DMS53 (cell line): Measurements from ENCODE around the gene L3MBTL2.
"Not testable (repeated sequence)": the region's sequence is repeated elsewhere in the genome, so short reads cannot be mapped to it uniquely, and the experiment has no call there.

Experiments used
- DNase-seq: peaks from one replicate; lab custom pipeline; 2025; lab: John Stamatoyannopoulos, UW

The L3MBTL2 gene

DNA sequence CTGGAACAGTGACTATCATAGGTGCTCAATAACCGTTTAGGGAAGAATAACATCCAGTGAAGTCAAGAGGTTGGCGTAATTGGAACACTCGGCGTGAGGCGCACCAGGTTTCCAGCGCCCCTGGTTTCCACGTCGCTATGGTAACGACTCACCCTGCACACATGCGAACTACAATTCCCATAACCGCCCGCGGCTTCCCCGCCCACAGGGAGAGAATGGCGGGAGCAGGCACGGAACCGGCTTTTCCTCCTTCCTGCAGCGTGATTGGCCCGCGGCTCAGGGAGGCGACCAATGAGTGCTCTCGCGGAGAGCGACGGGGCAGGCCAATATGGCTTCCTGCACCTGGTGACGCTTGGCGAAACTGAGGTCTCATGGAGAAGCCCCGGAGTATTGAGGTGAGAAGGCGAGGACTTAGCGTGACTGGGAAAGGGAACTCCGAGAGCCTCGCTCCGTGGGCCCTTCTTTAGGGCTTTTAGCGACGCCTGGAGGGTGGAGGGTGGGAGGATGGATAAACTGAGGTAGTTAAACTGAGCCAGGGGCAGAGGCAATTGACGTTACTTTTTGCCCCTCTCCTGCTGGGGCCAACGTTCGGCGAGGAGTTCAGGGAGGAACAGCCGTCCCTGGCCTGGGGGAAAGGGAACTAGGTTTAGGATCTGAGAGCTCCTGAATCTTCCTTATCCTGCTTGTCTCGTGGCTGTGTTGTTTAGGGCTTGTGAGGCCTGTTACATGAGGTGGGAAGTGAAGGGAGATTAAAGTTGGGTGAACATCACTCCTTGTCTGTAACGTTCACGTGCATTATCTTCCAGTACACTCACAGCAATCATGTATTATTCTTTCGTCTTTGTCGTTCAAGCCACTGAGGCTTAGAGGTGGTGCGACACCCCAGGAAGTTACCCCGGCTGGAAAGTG is at the start of gene L3MBTL2:
Gene L3MBTL2, plus strand, starts transcription at position 321 of the 909 bp plus-strand sequence. Its CDS starts 51 bp downstream, at position 372.
- DNase-seq = peak; percentile 98

- no peak for DNase-seq
Observed at GRCh38 chr22:41157083-41157482, 48.0 kb upstream of the L3MBTL2 start.

GRCh38 chr22:41169157-41169556 is 36.0 kb upstream of the L3MBTL2 start:
- DNase-seq = no peak

DNA sequence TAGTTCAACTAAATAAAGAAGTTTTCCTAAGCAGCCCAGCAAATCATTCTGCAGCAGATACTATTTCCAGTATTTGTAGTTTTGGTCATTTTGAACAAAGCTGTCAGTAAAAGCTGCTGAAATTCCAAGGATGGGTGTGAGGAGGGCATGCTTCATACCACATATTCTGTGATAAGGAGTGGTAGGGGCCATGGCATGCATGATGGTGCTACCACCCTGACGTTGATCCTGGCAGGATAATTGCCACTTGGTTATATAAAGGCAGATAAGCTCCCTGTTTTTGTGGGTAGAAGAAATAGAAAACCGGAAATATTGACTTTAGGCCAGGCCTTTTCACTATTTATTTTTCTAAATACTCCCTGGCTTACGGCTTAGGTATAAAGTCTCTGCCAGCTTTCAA is 33.1 kb upstream of the L3MBTL2 start:
- DNase-seq = no peak

- no peak for DNase-seq
Observed at GRCh38 chr22:41175546-41175945, 29.6 kb upstream of the L3MBTL2 start.

DNA sequence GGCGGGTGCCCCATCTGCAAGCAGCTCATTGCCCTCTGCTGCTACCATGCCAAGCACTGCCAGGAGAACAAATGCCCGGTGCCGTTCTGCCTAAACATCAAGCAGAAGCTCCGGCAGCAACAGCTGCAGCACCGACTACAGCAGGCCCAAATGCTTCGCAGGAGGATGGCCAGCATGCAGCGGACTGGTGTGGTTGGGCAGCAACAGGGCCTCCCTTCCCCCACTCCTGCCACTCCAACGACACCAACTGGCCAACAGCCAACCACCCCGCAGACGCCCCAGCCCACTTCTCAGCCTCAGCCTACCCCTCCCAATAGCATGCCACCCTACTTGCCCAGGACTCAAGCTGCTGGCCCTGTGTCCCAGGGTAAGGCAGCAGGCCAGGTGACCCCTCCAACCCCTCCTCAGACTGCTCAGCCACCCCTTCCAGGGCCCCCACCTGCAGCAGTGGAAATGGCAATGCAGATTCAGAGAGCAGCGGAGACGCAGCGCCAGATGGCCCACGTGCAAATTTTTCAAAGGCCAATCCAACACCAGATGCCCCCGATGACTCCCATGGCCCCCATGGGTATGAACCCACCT is 28.0 kb upstream of the L3MBTL2 start:
- no peak for DNase-seq

DNA sequence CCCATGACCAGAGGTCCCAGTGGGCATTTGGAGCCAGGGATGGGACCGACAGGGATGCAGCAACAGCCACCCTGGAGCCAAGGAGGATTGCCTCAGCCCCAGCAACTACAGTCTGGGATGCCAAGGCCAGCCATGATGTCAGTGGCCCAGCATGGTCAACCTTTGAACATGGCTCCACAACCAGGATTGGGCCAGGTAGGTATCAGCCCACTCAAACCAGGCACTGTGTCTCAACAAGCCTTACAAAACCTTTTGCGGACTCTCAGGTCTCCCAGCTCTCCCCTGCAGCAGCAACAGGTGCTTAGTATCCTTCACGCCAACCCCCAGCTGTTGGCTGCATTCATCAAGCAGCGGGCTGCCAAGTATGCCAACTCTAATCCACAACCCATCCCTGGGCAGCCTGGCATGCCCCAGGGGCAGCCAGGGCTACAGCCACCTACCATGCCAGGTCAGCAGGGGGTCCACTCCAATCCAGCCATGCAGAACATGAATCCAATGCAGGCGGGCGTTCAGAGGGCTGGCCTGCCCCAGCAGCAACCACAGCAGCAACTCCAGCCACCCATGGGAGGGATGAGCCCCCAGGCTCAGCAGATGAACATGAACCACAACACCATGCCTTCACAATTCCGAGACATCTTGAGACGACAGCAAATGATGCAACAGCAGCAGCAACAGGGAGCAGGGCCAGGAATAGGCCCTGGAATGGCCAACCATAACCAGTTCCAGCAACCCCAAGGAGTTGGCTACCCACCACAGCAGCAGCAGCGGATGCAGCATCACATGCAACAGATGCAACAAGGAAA is 27.3 kb upstream of the L3MBTL2 start:
- DNase-seq = no peak

DNA sequence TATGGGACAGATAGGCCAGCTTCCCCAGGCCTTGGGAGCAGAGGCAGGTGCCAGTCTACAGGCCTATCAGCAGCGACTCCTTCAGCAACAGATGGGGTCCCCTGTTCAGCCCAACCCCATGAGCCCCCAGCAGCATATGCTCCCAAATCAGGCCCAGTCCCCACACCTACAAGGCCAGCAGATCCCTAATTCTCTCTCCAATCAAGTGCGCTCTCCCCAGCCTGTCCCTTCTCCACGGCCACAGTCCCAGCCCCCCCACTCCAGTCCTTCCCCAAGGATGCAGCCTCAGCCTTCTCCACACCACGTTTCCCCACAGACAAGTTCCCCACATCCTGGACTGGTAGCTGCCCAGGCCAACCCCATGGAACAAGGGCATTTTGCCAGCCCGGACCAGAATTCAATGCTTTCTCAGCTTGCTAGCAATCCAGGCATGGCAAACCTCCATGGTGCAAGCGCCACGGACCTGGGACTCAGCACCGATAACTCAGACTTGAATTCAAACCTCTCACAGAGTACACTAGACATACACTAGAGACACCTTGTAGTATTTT is 26.6 kb upstream of the L3MBTL2 start:
- DNase-seq = no peak

- DNase-seq = not testable (repeated sequence)
Observed at GRCh38 chr22:41180362-41180761, 24.8 kb upstream of the L3MBTL2 start.

DNA sequence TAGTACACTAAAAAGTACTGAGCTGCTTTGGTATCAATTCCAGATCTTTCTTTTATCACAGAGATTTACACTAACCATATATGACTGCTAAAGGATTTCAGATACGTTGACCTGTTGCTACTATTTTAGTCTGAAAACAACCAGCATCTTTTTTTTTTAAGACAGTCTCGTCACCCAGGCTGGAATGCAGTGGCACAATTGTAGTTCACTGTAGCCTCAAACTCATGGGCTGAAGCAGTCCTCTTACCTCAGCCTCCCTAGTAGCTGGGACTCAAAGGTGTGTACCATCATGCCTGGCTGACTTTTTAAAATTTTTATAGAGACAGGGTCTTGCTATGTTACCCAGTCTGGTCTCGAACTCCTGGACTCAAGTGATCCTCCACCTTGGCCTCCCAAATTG is 24.2 kb upstream of the L3MBTL2 start:
- DNase-seq = no peak

GRCh38 chr22:41181349-41182241 is 23.5 kb upstream of the L3MBTL2 start:
- DNase-seq = peak; percentile 49

- DNase-seq = no peak
Observed at GRCh38 chr22:41184679-41185078, 20.4 kb upstream of the L3MBTL2 start.

DNA sequence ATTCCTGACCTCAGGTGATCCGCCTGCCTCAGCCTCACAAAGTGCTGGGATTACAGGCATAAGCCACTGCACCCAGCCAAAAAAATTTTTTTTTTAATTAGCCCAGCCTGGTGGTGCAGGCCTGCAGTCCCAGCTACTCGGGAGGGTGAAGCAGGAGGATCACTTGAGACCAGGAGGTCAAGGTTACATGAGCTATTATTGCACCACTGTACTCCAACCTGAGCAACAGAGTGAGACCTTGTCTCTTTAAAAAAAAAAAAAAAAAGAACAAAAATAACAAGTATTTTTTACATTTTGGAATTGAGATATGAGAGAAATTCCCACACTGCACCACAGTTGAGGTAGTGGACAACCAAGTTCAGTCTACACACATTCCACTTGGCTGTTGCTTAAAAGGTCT is 13.6 kb upstream of the L3MBTL2 start:
- DNase-seq = no peak

GRCh38 chr22:41193829-41194228 is 11.3 kb upstream of the L3MBTL2 start:
- no peak for DNase-seq

DNA sequence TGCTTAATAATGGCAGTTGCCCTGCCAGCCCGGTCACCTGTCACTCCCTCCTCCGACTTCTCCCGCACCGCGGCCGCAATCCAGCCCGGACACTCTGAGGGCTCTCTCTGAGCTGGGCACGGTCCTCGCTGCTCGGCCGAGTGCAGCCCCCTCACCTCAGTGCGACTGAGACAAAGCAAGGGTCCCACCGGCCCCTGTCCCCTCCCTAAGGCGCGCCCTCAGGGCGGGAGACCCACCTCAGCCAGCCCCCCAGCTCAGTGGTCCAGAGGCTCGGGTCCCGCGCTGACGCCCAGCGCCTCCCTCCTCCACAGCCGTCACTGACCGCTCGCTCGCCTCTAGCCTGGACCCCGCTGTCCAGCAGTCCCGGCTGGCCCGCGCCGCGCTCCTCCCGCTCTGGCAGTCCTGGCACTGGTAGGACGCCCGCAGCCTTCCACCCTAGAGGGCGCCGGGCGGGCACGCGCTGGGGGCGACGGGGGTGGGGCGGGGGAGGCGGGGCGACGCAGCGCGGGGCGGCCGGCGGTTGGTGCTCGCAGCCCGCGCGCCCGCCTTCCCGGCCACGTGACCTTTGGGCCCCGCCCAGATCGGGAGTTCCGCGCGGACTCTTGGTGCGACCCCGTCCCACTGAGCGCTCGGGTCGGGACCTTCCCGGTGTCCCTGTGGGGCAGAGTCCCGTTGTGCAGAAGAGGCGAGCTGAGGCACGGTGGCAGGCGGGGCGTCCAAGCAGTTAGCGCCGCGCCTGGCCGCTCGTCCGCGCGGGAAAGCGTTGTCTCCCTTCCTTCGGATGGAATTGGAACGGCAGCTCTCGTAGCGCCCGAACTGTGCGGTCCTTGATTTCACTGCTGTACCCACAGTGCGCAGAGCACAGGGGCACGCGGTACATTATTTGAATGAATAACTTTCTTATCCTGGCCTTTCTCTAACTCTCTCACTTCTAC is 7.8 kb upstream of the L3MBTL2 start:
- DNase-seq = peak; percentile 87

GRCh38 chr22:41198027-41198580 is 7.0 kb upstream of the L3MBTL2 start:
- DNase-seq = peak; percentile 81

GRCh38 chr22:41201141-41201540 is 4.0 kb upstream of the L3MBTL2 start:
- peak; percentile 60 for DNase-seq

DNA sequence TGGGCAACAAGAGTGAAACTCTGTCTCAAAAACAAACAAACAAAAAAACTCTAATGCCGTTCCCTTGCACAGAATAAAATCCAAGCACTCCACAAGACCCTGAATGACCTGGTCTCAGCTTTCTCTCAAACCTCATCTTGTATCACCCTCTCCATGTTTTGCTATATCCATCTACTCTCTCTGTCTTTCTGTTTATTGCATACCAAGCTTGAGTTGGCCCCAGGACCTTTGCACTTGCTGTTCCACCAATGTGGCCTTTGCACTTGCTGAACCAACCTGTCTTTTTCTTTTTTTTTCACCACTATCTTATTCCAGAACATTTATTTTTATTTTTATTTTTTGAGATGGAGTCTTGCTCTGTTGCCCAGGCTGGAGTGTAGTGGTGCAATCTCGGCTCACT is 2.0 kb upstream of the L3MBTL2 start:
- no peak for DNase-seq

DNA sequence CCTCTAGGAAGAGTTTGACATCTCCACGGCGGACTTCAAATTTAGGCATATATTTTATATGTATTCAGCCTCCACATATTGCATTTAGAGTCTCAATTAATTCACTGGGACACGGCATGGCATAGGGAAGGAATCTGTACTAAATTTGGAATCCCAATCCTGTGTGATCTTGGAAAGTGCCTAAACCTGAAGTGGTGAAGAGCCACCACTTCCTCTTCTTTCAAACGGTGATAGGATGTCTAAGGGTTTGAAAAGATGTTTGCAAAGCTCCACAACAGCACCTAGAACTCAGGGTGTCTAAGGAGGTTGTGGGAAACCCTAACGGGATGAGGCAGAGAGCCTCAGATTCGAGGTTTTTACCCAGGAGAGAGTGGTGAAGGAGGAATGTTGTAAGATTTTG is 1.0 kb upstream of the L3MBTL2 start:
- DNase-seq = no peak

DNA sequence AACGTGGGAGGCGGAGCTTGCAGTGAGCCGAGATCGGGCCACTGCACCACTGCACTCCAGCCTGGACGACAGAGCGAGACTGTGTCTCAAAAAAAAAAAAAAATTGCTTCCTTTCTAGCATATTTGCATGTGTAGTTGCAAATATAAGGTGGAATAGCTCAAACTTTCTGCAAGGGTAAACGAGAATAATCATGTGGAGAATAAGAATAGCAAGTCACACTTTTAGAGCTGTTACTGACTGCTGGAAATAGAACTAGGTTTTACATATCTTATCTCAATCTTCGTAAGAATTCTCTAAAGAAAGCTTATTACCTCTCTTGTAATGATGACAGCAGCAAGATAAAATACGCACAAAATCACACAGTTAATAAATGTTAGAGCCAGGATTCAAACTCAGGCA is 1.6 kb downstream of the L3MBTL2 start:
- DNase-seq = no peak
